ENCODE measurements around the gene KRT12.
"Not testable (repeated sequence)": the region's sequence is repeated elsewhere in the genome, so short reads cannot be mapped to it uniquely, and the experiment has no call there.

KRT12 gene

DNA sequence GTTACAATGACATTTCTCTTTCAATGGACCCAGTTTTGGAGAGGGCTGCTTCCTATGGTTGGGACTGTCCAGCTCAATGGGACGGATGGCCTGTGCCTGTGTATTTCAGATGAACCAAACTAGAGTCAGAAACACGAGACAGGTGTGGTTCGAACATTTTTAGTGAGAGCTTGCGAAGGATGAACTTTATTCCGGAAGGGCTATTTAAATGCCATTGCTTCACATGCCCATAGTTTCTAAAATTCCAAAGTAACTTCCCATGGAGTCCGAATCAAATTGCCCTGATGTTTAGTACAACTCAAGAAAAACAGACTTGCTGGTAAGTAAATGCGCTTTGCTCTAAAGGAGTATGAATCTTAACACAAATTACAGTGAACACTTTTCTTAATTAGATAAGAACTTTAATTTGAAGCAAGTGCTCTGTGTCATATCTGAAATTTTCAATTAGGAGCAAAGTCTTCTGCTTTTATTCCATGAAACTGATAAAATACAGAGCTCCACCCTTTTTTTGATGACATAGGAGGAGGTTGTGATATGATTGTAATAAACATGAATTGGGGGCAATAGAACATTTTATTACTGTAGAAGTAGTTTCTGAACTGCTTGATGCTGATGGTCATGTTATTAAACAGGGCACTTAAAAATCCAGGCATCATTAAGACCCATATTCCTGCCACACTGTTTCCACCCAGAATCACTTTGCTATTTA lies 16.8 kb upstream of the KRT12 start:
- DNase-seq, result no peak

DNA sequence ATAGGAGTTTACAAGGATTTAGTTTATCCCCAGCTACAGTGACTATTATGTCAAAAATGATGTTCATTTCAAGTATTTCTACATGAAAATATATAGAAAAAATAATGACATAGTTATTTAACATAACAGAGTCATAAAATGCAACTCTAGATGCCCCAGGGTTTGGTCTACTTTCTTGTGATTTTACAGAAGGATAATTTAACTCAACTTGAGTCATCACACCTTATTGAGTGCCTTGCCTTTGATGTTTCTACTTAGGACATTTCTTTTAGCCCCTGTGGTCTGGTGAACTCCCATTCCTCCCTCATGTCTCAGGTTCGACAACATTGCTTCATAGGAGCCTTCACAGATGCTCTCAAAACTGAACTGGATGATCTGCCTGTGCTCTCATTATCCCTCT lies 16.0 kb upstream of the KRT12 start:
- no peak for DNase-seq

DNA sequence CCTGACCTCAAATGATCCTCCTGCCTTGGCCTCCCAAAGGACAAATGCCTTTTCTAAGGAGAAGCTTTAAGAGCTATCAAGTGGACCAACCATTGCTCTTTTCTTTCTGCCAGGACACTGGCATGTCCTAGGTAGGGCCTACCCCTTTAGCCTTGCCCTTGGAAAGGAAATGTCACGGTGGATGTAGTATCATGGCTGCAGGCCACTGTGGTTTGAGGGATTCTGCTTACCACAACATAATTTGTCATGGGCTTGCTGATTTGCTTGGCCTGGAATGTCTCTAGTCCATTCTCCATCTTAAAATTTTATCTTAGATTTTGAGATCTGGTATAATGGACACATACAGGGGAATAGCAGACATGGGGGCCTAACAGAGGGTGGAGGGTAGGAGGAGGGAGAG lies 12.0 kb upstream of the KRT12 start:
- DNase-seq, result no peak

DNA sequence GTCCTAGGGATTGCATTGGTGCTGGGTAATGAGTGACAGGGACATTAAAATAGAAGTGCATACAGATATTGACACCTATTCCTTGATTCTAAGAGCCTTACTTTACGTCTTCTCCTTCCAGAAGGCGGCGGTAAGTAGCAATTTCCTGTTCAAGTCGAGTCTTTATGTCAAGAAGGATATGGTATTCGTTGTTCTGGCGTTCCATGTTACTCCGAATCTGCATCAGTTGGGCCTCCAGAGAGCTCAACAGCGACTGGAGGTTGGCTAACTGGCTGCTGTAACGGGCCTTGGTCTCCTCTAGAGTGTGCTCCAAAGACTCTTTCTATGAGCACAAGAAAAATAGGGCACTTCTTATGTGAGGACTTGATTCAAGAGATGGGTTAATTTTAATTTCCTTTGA lies 11.0 kb upstream of the KRT12 start:
- DNase-seq, result no peak

DNA sequence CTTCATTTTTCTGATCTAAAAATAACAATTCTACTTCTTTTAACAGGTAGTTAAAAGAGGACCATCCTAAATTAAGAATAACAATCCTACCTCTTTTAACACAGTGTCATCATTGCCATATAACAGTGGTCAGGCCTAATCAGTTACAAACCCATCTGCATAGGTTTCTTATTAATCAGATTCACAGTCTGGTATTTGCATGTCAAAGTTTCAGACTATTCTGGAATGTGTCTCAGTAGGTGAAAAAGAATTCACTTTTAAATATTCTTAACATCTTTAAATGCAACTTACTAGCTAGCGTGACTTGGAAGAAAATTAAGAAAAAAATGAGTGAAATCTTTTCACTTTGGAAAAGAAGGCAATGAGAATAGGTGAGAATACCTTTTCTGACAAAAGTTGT lies 6.8 kb upstream of the KRT12 start:
- DNase-seq, result no peak

DNA sequence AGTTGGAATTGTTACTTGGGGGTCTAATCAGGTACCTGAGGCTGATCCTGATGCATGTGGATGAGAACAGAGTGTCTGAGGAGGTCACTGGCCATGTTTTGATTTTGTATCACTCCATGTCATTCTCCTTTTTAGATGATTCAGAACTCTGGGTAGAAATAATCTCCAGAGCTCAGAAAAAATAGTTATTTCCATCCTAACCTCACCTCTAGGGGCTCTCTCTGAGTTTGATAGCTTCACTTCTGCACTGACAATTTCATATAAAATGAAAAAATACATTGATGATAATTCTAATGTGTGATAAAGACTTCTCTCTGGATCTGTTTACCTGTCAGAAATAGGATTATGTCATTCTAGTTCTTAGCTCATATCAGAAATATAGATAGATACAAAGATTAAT lies 6.2 kb upstream of the KRT12 start:
- DNase-seq, result no peak

DNA sequence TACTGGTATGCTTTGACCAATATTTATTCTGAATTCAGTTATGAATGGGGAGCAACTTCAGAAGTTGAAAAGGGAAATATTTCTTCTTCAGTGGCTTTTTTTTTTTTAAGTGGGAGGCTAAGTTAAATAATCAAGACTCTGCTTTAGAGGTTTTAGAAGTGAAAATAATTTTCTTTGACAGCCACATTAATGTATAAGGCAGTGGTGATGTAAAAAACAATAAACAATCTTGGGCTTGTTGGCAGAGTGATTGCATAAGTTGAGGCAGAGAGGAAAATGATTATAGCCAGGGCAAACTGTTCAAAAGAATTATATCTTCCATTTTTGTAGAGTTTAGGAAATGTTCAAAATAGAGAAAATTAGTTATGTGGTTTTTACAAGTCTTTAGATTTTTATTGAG lies 5.4 kb upstream of the KRT12 start:
- DNase-seq, result no peak

DNA sequence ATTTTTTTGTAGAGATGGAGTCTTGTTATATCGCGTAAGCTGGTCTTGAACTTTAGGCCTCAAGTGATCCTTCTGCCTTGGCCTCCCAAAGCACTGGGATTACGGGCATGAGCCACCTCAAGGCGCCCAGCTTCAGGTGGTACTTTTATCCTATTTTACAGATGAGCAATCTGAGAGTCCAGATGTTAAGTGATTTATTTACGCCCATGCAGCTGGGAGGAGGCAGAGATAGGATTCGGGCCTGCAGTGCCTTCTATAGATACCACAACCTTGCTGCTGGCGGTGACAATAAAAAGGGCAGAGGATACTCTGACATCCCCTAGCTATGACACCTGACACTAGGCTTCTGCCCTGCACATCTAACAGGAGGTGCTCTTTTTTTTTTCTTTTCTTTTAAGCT lies 4.3 kb upstream of the KRT12 start:
- DNase-seq, result no peak

DNA sequence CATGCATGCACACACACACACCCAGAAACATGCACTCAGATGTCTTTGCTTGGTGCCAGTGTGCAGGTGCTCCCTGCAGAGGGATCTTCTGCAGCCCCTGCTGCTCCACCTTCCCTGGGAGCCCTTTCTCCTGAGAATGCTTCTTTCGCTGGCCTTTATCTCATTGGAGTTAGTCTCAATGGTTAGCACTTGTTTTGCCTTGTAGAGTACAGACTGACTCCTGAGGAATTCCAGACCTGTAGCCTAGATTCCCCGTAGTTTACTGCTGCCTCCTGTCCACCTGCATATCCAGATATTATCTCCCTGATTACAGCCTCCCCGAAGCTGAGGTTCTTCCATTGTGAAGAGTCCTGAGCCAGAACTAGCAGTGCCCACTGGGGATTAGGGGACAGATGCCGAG lies 3.1 kb upstream of the KRT12 start:
- no peak for DNase-seq

DNA sequence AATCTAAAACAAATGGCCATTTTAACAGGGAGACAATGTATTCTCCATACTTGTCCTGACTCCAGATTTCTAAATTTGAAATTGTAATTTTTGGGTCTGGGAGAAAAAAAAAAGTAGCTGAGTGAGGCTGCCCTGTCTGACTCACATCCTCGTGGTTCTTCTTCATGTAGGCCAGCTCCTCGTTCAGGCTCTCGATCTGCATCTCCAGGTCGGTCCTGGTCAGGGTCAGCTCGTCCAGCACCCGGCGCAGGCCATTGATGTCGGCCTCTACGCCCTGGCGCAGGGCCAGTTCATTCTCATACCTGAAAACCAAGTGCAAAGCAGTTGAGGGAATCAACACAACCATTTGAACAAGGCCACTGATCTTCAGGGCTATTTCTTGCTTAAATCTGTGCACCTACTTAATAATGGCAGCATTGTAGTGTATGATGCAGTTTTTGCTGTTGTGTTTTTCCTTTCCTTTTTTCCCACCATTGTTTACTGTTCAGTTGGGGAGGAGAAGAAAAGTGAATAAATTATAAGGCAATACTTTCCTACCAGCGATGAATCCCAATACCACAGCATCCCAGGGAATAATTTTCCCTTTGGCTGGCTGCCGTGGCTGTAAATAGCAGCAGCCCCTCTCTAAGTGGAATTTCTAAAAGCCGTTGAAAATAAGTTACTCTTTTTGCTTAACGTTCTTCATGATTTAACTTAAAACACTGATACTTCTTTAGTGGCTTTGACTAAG lies 2.2 kb downstream of the KRT12 start:
- DNase-seq, result no peak

DNA sequence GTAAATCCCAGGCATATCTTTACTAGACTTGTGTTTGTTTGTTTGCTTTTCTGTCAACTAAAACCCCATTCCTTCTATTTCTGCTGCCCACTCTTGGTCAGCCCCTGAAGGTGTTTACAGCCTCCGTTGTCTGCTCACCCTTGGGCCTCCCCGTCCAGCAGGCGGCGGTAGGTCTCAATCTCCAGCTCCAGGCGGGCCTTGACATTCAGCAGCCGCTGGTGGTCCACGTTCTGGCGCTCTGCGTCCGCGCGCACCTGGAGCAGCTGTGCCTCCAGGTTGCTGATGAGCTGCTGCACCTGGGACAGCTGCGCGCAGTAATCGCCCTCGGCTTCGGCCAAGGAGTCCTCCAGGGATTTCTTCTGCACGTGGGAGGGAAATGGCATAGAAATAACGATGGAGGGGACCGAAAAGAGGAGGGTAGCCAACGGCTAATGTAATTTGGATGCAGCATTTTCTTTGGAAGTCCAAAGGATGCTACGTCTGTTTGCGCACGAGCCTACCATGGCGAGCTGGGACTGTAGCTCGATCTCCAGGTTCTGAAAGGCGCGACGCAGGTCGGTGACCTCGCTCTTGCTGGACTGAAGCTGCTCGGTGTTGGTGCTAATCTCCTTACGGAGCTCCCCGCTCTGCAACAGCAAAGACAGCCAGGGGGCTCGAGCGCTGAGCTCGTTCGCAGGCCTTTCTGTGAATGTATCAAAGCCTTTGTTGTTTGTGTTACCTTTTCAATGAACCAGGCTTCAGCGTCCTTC lies 3.9 kb downstream of the KRT12 start:
- DNase-seq, result no peak

DNA sequence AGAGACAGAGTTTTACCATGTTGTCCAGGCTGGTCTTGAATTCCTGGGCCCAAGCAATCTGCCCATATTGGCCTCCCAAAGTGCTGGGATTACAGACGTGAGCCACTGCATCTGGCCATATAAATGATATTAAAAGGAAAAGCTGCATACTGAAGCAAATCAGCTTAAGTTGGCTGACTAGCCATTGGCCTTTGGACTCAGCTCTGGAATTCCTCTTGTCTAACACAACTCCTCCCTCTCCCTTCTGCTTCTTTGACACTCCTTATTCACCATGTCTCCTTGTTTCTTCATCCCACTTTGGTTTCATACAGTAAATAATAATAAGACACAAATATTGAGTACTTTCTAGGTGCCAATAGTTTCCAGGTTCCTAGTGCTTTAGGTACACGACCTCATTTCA lies 7.5 kb downstream of the KRT12 start:
- DNase-seq, result no peak

DNA sequence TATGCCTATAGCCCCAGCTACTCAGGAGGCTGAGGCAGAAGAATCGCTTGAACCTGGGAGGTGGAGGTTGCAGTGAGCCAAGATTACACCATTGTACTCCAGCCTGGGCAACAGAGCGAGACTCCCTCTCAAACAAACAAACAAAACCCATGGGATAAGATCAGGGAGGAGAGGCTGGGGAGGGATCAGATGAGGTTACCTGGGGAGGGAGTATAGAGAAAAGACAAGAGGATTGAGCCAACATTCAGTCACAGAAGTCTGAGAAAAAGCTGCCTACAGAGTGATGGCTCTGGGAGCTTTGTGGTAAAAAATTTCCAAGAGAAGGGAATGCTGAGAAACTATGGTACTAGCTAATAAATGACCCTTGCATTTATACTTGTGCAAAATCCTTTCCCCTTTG lies 8.4 kb downstream of the KRT12 start:
- not testable (repeated sequence) for DNase-seq

DNA sequence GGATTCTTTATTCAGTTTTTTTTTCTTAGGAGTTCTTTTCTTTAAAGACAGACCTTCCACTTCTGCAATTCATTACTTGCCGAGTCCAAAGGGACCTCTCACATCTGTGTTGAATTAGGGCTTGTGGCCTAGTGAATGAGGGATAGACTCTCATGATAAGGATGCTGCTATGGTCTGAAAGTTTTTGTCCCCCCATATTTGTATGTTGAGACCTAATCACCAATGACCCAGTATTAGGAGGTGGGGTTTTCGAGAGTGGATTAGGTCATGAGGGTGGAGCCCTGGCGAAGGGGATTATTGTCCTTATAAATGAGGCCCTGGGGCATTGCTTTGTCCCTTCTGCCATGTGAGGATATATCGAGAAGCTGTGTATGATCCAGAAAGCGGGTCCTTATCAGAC lies 9.5 kb downstream of the KRT12 start:
- no peak for DNase-seq

DNA sequence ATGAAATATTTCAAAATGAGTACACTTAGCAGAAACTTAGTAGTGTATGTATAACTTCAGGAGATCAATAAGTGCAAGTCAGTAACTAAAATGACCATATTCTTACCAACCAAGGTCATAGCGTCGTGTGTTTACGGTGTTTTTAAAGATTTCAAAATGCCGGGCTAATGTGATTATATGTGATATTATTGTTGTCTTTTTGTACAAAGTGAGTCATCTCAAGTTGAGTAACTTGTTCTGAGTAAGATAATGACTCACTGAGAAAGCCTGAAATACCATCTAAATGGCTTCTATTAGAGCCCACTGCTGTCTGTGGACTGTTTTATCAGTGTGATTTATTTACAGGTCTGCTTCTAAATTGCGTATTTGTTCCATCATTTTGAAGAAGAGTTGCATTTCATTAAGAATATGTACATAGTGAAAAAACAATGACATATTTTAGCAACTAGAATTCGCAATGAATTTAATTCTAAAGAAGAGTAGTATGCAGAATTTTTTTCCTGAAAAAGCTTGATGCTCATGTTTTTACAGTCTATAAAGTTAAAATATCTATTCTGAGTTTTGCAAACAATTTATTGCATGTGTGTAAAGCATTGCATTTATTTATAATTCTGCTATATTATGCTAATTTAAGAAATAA lies 12.7 kb downstream of the KRT12 start:
- no peak for DNase-seq

DNA sequence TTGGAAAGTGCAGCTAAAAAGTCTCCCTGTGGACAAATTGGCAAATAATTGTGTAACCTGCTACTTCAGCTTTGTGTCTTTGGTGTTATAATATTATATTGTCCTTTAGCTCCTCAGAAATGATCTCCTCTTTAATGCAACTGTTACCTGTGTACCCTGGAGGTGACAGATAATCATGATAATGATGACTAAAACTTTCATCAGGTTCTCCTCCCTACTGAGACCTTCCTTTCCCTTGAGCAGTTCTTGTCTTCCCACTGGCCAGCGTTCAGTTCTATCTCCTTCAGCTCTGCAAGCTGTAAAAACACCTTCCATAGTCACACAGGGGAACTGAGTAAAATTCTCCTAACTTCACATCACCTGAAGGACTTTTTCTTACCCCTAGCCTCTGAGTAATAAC lies 14.7 kb downstream of the KRT12 start:
- DNase-seq, result no peak

DNA sequence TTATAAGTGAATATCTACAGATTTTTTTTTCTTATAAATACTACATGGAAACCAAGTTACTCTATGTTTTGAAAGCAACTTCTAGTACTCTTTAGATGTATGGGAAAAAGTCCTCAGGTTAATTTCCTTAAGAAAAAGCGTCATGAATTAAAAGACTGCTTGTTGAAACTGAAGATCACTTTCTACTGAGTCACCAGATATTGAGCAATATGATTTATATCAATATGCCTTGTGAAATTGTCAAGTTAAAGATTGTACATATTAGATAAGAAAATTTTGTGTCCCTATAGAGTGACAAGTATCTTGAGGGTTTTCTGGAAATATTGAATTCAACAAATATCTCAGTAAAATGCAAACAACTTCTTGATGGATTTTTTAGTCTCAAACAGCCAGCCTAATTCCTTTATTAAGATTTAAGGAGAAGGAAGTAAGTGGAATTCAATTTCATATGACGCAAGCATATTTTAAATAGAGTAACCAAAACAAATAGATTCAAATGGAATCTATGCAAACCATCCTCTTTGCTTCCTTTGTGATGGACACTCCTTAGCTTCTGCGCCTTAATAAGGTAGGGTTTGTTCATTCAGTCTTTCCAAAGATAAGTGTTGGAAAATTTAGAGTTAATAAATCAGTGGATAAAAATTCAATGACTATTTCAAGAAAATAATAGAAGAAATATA lies 16.6 kb downstream of the KRT12 start:
- DNase-seq, result no peak

DNA sequence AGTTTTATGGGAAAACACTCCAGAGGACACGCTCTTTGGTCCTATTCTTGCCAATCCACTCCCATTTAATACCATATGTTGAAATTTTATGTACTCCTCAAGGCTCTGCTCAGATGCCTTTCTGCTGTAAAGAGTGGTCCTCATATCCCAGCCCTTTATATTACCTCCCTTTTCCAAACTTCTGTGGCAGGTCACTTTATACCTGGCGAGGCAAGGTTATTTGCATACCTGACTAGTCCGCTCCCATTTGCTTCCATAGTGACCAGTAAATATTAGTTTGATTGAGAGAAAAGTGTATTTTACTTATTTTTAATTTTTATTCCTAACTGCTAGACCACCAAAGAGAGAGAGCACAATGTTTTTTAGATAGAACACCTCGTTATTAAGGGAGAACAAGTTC lies 17.3 kb downstream of the KRT12 start:
- no peak for DNase-seq

DNA sequence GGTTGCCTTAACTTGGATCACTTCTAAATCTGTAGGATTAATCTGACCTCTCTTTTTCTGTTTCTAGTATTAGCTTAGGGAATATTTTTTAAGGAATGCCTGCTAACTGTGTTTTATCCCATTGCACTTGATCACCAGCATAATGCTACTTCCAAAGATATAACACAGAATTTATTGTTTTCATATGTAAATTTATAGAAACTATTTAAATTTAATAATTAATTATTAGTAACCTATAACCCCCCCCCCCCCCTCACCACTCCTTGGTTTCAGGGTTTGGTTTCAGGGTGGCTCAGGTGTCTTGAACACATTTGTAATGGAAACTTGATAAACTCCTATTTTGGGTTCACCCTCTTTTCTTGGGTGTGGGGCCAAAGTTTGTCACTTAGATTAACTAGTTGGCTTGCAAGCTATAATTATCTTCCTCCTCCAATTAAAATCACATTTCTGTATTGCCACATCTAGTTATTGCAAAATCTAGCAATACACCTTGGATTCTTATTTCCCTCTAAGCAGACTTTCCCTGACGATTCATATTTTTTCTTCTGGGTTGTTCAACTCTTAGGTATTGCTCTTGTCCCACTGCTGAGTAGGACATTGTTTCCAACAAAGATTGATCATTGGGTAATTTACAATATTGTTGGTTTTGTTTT lies 18.3 kb downstream of the KRT12 start:
- DNase-seq, result no peak

DNA sequence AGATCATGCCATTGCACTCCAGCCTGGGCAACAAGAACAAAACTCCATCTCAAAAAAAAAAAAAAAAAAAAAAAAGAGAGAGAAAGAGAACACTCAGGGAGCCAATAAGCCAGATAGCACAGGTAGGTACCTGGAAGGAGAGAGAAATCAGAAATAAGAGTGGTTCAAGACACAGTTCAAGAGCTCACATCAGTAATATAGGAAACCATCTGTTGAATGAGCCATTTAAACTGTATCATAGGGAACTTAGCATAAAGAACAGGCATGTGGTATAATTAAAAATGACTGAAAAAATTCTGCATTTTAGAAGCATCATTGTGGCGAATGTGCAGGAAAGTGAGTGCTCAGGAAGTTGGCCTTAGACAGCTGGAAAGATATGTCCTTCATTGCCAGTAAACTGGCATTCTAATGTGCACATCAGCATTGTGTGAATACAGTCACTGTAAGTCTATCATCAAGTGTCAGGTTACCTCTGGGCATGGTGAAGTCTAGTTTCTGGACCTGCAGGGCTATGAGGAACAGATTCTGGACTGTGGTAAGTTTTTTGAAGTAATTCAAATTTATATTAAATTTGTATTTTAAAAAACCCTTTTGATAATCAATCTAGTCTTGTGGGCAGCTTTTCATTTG lies 20.4 kb downstream of the KRT12 start:
- DNase-seq, result no peak

DNA sequence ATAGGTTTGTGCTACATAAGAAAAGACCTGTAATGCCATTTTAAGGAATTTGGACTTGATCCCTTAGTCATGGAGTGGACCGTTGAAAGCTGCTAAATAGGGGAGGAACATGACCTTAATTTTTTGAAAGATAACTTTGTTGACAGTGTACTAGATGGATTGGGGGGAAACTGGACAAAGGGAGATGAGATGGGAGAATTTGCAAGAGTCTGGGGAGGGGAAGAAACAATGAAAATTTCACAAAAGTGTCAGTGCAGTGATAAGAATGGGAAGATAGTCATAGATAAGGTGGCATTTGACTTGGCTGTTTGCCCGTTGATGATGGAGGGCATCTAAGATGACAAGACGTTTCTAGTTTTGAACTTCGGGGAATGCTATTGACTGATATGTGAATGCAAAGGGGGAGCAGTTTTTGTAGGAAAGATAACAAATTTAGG lies 22.3 kb downstream of the KRT12 start:
- DNase-seq, result no peak

DNA sequence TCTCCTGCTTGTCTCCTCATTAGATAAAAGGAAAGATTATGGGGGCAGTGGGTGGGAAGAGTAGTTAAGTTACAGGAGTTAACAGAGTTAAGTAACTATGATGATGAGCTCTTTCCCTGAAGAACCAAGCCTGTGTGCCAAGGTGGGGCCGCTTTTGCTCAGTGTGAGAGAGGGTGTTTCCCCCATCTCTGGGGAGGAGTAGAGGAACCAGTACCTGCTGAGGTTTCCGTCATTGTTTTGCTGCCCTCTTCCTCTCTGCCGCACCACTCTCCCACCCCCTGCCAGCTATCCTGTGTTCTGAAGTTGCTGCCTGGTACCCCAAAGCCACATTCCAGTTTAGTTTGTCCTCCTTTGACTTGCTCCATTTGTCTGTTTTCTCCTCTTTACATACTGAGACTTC lies 23.8 kb downstream of the KRT12 start:
- no peak for DNase-seq
